GM23248 (cell line): ENCODE results near the gene NCK2. TPM values are rescaled to one million over a fixed set of nuclear protein-coding genes. Genes with fewer than 3 reads are reported as not detected.

Source experiments
- DNase-seq: peaks from one replicate; pipeline ENCODE4 v3.0.0-alpha.2; 2015
- H2AFZ ChIP-seq: fragments of 200-600 bp; sonication (generic); 2 replicates; pipeline ENCODE4 v1.6.1; 2016; ENCODE audit warnings: antibody characterized with exemption
- H3F3A ChIP-seq: fragments of 200-600 bp; sonication (generic); 2 replicates; pipeline ENCODE4 v1.6.1; 2016; ENCODE audit warnings: mild to moderate bottlenecking, antibody characterized with exemption, mixed run types; ENCODE audit not compliant: insufficient read depth
- H3K27ac ChIP-seq: fragments of 200-600 bp; sonication (generic); 2 replicates; pipeline ENCODE4 v1.5.1; 2016; ENCODE audit warnings: mild to moderate bottlenecking
- H3K27me3 ChIP-seq: fragments of 200-600 bp; sonication (generic); replicated peaks from 2 replicates; pipeline ENCODE4 v1.6.1; 2016; ENCODE audit warnings: mild to moderate bottlenecking; ENCODE audit not compliant: insufficient read depth
- H3K36me3 ChIP-seq: fragments of 200-600 bp; sonication (generic); 2 replicates; pipeline ENCODE4 v1.6.1; 2016; ENCODE audit warnings: low read depth, mild to moderate bottlenecking
- H3K4me1 ChIP-seq: fragments of 200-600 bp; sonication (generic); 2 replicates; pipeline ENCODE4 v1.6.1; 2016; ENCODE audit warnings: mild to moderate bottlenecking; ENCODE audit not compliant: insufficient read depth
- H3K4me2 ChIP-seq: fragments of 200-600 bp; sonication (generic); one replicate; pipeline ENCODE4 v1.6.1; 2016; ENCODE audit warnings: mild to moderate bottlenecking; ENCODE audit not compliant: unreplicated experiment
- H3K4me3 ChIP-seq: fragments of 200-600 bp; sonication (generic); 2 replicates; pipeline ENCODE4 v1.5.1; 2016; ENCODE audit warnings: mild to moderate bottlenecking
- H3K79me2 ChIP-seq: fragments of 200-600 bp; sonication (generic); 2 replicates; pipeline ENCODE4 v1.6.1; 2016; ENCODE audit warnings: mild to moderate bottlenecking; ENCODE audit not compliant: insufficient read depth
- H3K9ac ChIP-seq: fragments of 200-600 bp; sonication (generic); 2 replicates; pipeline ENCODE4 v1.6.1; 2016; ENCODE audit warnings: mild to moderate bottlenecking
- H3K9me2 ChIP-seq: fragments of 200-600 bp; sonication (generic); 2 replicates; pipeline ENCODE4 v1.6.1; 2016; ENCODE audit warnings: mixed run types, mild to moderate bottlenecking, moderate library complexity; ENCODE audit not compliant: insufficient read depth
- H3K9me3 ChIP-seq: fragments of 200-600 bp; sonication (generic); one replicate; pipeline ENCODE4 v1.6.1; 2017; ENCODE audit warnings: low read depth
- H4K20me1 ChIP-seq: fragments of 200-600 bp; sonication (generic); 2 replicates; pipeline ENCODE4 v1.6.0; 2016; ENCODE audit not compliant: insufficient read depth
- EZH2 ChIP-seq: fragments of 200-600 bp; sonication (generic); IDR thresholded peaks from 2 replicates; pipeline ENCODE4 v1.6.1; 2018; ENCODE audit warnings: antibody characterized with exemption, mild to moderate bottlenecking; ENCODE audit not compliant: insufficient read depth, poor library complexity, severe bottlenecking
- EZH2phosphoT487 ChIP-seq: fragments of 200-600 bp; sonication (generic); IDR thresholded peaks from 2 replicates; pipeline ENCODE4 v1.6.1; 2018; ENCODE audit warnings: antibody characterized with exemption, moderate library complexity, mild to moderate bottlenecking, low read depth; ENCODE audit not compliant: insufficient read depth
- WGBS, 2 experiments: methylation state at CpG; one replicate each; pipeline ENCODE4 v1.1.6; 2015 to 2017; ENCODE audit warnings: low lambda C conversion rate in 2 of 2, low coverage in 1 of 2; ENCODE audit errors: missing lambda C conversion rate in 2 of 2; 5-methylcytosine and 5-hydroxymethylcytosine counted together
- in situ Hi-C: fragments of 300-500 bp; cut with MboI; formaldehyde crosslinking; loops from 2 replicates; pipeline ENCODE4 v1.15.0; 2020
- polyA plus RNA-seq: library from polyadenylated mRNA; unstranded; fragments of >200 nt; fragmentation: Nextera tagmentation; extraction: Ambion mirVana; gene quantifications from 2 replicates; pipeline ENCODE4 v1.2.1, GENCODE V29; 2016
- total RNA-seq: library from RNA; depleted of rRNA; stranded (reverse); fragments of >200 nt; shearing (Covaris generic); gene quantifications from 2 replicates; pipeline ENCODE4 v1.2.3, GENCODE V29; 2014

Gene NCK2
- total and polyA plus RNA-seq, 2 experiments from 2014 or later = 5.1 to 25.2 TPM

DNA sequence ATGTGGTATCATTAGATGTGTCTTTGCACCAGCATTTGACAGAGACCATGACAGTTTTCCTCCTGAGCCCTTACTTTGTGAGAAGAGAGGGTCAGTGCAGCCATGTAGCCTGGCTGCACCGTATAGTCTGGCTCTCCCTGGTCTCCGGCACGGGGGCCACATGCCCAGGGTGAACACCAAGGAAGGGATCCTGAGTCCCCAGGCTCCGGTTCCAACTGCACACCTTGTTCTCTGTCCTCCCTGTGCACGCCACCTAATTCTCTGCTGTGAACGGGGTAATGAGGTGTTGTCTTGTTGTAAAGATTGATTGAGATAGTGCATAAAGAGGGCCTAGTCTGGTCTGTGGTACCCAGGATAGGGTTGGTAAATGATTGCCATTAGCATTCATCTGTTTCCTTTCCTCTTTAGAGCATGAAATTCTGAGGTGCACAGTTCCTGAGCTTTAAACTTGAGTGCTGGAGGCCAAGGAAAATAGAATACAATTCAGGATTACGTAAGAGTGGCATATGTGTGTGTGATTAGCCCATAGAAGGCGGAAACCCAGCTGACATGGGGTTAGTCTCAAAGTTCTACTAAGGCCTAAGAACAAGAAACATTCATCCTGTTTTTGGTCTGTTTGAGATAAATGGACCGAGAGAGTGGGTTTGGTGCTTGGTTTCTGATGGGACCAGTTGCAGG lies 55.5 kb downstream of the NCK2 start:
- Histone ChIP-seq H3K4me1 (peaks cover 45% of the 10 kb centered on the region), H3K9me3 (no peaks in the 10 kb centered on the region), H3F3A (peaks cover 35% of the 10 kb centered on the region), H3K9me2 (no peaks in the 10 kb centered on the region), H3K79me2 (peaks cover 91% of the 10 kb centered on the region), H3K36me3 (no peaks in the 10 kb centered on the region), H3K4me3 (no peak overlapping the region), H2AFZ (no peak overlapping the region), H3K27me3 (no peaks in the 10 kb centered on the region), H3K27ac (no peak overlapping the region), H3K4me2 (no peak overlapping the region), H3K9ac (no peak overlapping the region), H4K20me1 (peaks cover 9% of the 10 kb centered on the region; the same call in 1 of the 2 replicates)
- DNase-seq = peak; percentile 40
- WGBS, 2 experiments = 91 to 93% methylated on average over 9 of the region's 9 CpGs
- in situ Hi-C loops = no loop called here
- TF ChIP-seq EZH2phosphoT487 (no peak), EZH2 (no peak)

DNA sequence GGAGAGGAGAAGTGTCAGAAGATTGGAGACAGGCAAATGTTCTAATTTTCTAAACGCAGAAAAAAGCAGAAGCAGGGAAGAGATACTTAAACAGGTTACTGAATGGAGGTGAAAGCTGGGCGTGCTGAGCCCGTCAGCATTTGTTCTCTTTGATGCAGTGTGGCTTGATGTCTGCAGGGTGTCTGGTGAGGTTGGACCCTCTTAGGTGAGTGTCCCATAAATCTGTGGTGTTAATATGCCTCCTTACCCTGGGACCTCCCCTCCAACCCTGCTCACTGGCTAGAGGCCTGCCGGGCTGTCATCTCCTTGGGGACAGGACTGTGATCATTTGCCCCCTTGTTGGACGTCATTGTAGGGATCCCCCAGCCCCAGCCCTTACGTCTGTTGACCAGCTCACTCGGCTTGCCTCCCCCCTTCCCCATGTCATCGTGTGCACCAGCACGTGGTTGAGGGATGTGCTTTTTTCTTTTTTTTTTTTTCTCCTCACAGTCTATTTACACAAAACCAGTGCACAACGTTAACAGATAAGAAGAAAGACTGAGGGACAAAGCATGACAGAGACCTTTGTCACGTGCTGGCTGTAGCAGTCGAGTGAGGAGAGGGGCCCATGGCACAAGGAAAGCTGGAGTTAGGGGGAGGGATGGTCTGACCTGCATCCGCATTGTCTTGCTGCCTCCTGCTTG lies 56.4 kb downstream of the NCK2 start:
- no peak overlapping the region for H3K4me2 ChIP-seq
- no peaks in the 10 kb centered on the region for H3K36me3 ChIP-seq
- no peaks in the 10 kb centered on the region for H3K27me3 ChIP-seq
- no peak overlapping the region for H3K27ac ChIP-seq
- in situ Hi-C loops = no loop called here
- TF ChIP-seq EZH2 = no peak
- TF ChIP-seq EZH2phosphoT487 = no peak
- H3K4me1 ChIP-seq = peaks cover 36% of the 10 kb centered on the region
- no peak overlapping the region for H3K9ac ChIP-seq
- peaks cover 30% of the 10 kb centered on the region for H3F3A ChIP-seq
- peaks cover 9% of the 10 kb centered on the region; the same call in 1 of the 2 replicates for H4K20me1 ChIP-seq
- WGBS, 2 experiments = 83 to 85% methylated on average over 12 to 13 of the region's 13 CpGs
- H3K4me3 ChIP-seq = no peak overlapping the region
- H3K79me2 ChIP-seq = peaks cover 90% of the 10 kb centered on the region
- no peaks in the 10 kb centered on the region for H3K9me3 ChIP-seq
- no peak for DNase-seq
- no peak overlapping the region for H2AFZ ChIP-seq
- H3K9me2 ChIP-seq = no peaks in the 10 kb centered on the region

DNA sequence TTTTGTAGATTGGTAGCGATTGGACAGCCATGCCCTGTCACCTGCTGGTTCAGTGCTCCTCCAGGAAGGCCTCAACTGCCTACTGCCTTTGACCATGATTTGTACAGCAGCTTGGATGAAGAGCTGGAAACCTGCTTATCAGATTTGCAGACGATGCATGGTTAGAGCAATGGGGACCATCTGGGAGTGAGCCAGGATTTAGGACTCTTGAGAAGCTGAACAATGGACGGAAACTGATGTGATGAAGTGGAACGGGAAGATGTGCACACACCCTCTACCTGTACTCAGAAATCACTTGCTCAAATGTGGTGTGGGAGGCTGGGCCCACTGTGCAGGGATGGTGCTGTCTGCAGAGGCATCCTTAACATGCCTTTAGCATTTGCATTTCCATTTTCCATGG lies 57.2 kb downstream of the NCK2 start:
- no peak overlapping the region for H2AFZ ChIP-seq
- TF ChIP-seq EZH2 (no peak), EZH2phosphoT487 (no peak)
- no peak overlapping the region for H3K4me2 ChIP-seq
- no peaks in the 10 kb centered on the region for H3K9me3 ChIP-seq
- no peak for DNase-seq
- H3K4me1 ChIP-seq = peaks cover 27% of the 10 kb centered on the region
- no peak overlapping the region for H3K9ac ChIP-seq
- 83 to 86% methylated on average over 4 of the region's 4 CpGs for WGBS, 2 experiments
- H3K79me2 ChIP-seq = peaks cover 90% of the 10 kb centered on the region
- peaks cover 9% of the 10 kb centered on the region; the same call in 1 of the 2 replicates for H4K20me1 ChIP-seq
- H3K27me3 ChIP-seq = no peaks in the 10 kb centered on the region
- H3K4me3 ChIP-seq = no peak overlapping the region
- no peak overlapping the region for H3K27ac ChIP-seq
- no peaks in the 10 kb centered on the region for H3K36me3 ChIP-seq
- H3K9me2 ChIP-seq = no peaks in the 10 kb centered on the region
- in situ Hi-C loops = no loop called here
- H3F3A ChIP-seq = peaks cover 21% of the 10 kb centered on the region

DNA sequence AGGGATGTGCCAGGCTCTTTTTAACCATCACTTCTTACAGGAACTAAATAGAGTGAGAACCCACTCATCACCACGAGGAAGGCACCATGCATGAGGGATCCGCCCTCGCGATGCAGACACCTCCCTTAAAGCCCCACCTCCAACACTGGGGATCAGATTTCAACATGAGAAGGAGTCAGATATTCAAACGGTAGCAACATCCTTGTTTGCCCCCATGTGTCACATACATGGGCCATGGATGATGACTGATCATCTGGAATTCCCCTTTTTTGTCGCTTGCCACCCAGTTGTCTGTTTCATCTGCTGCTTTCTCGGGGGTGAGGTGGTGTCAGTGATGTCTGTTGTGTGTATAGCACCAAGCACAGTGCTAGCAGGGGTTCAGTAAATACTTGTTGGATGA lies 57.9 kb downstream of the NCK2 start:
- DNase-seq = no peak
- peaks cover 93% of the 10 kb centered on the region for H3K79me2 ChIP-seq
- H3K4me2 ChIP-seq = no peak overlapping the region
- H3K27me3 ChIP-seq = no peaks in the 10 kb centered on the region
- WGBS, 2 experiments = 76 to 78% methylated on average over 7 of the region's 7 CpGs
- H3K9ac ChIP-seq = no peak overlapping the region
- H3K27ac ChIP-seq = no peak overlapping the region
- in situ Hi-C loops = no loop called here
- H3K4me1 ChIP-seq = peaks cover 21% of the 10 kb centered on the region
- no peaks in the 10 kb centered on the region for H3K36me3 ChIP-seq
- no peaks in the 10 kb centered on the region for H3K9me2 ChIP-seq
- TF ChIP-seq EZH2 (no peak), EZH2phosphoT487 (no peak)
- no peak overlapping the region for H3K4me3 ChIP-seq
- H3K9me3 ChIP-seq = no peaks in the 10 kb centered on the region
- H2AFZ ChIP-seq = no peak overlapping the region
- peaks cover 15% of the 10 kb centered on the region for H3F3A ChIP-seq
- H4K20me1 ChIP-seq = peaks cover 9% of the 10 kb centered on the region; the same call in 1 of the 2 replicates
